ENCODE measurements around the gene TBCC.

Gene TBCC, protein sequence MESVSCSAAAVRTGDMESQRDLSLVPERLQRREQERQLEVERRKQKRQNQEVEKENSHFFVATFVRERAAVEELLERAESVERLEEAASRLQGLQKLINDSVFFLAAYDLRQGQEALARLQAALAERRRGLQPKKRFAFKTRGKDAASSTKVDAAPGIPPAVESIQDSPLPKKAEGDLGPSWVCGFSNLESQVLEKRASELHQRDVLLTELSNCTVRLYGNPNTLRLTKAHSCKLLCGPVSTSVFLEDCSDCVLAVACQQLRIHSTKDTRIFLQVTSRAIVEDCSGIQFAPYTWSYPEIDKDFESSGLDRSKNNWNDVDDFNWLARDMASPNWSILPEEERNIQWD

DNA sequence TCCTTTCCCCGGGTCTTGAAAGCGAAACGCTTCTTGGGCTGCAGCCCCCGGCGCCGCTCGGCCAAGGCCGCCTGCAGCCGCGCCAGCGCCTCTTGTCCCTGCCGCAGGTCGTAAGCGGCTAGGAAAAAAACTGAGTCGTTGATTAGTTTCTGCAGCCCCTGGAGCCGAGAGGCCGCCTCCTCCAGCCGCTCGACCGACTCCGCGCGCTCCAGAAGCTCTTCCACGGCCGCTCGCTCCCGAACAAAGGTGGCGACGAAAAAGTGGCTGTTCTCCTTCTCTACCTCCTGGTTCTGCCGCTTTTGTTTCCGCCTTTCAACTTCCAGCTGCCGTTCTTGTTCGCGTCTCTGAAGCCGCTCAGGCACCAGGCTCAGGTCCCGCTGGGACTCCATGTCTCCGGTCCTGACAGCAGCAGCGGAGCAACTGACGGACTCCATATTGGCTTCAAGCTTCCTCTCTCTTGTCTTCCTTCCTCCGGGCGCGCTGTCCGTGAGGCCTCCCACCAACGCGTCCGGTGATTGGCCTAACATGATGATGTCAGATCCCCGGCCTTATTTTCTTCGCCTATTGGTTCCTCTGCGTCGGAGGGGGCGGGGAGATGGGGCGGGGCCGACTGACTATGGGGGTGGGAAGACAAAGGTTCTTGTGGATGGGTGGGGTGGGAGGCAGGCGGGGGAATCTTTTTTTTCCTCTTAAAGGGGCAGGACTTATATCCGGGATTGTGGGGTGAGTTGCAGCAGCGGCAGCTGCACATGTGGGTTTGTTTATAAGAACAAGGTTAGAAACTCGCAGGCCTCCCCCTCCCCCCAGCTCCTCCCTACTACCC, at the start of gene TBCC:
Gene TBCC, minus strand, starts transcription at position 464 of the 823 bp plus-strand sequence. Its CDS starts 30 bp downstream, at position 434.
- Mint-ChIP-seq H3K27ac (peak within 1 kb of the TSS; percentile 100), H3K4me3 (peak within 1 kb of the TSS; percentile 99), H3K4me1 (ENCODE audit: low read depth) (peaks cover 31% of the 10 kb centered on the region), H3K36me3 (peaks cover 6% of the 10 kb centered on the region), H3K27me3 (no peaks in the 10 kb centered on the region), H3K9me3 (ENCODE audit: low read depth) (peaks cover 7% of the 10 kb centered on the region)

DNA sequence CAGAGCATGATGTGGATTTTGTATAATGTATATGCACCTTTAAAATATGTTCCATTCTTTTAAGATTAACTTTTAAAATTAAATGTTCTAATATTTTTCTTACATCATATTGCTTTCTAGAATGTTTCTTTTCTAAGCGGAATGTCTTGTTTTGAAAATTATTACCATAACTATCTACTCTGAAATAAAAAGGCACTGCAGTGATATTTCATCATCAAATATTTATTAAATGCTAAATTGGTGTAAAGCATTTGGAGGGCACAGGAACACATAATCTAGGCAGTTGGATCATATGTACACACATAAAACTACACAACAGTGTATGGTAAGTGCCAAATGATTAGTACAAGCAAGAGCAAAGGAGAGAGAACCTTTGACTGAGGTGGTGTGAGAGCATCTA, 49.7 kb upstream of the TBCC start:
- peaks cover 20% of the 10 kb centered on the region for H3K4me1 Mint-ChIP-seq (ENCODE audit: low read depth)
- H3K27ac Mint-ChIP-seq = no peak overlapping the region
- no peak overlapping the region for H3K4me3 Mint-ChIP-seq

DNA sequence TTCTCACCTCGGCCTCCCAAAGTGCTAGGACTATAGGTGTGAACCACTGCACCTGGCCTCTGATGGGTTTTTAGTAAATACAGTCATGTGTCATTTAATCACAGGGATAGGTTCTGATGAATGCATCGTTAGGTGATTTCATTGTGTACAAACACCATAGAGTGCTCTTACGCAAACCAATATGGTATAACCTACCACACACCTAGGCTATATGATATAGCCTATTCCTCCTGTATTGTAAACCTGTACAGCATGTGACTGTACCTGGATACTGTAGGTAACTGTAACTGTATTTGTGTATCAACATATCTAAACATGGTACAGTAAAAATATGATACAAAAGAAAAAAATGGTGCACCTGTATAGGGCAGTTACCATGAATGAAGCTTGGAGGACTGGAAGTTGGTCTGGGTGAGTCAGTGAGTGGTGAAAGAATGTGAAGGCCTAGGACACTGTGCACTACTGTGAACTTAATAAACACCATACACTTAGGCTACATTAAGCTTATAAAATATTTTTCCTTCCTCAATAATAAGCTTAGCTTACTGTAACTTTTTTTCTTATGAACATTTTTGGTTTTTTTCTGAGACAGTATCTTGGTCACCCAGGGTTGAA, 45.9 kb upstream of the TBCC start:
- Mint-ChIP-seq H3K4me3 (no peak overlapping the region), H3K27ac (peak overlapping the region; percentile 77), H3K4me1 (ENCODE audit: low read depth) (peaks cover 38% of the 10 kb centered on the region), H3K36me3 (peaks cover 9% of the 10 kb centered on the region), H3K9me3 (ENCODE audit: low read depth) (no peaks in the 10 kb centered on the region), H3K27me3 (no peaks in the 10 kb centered on the region)

More for the DNA sequence above, 49.7 kb upstream of the TBCC start:
- no peaks in the 10 kb centered on the region for H3K9me3 Mint-ChIP-seq (ENCODE audit: low read depth)
- H3K27me3 Mint-ChIP-seq = no peaks in the 10 kb centered on the region
- H3K36me3 Mint-ChIP-seq = no peaks in the 10 kb centered on the region

DNA sequence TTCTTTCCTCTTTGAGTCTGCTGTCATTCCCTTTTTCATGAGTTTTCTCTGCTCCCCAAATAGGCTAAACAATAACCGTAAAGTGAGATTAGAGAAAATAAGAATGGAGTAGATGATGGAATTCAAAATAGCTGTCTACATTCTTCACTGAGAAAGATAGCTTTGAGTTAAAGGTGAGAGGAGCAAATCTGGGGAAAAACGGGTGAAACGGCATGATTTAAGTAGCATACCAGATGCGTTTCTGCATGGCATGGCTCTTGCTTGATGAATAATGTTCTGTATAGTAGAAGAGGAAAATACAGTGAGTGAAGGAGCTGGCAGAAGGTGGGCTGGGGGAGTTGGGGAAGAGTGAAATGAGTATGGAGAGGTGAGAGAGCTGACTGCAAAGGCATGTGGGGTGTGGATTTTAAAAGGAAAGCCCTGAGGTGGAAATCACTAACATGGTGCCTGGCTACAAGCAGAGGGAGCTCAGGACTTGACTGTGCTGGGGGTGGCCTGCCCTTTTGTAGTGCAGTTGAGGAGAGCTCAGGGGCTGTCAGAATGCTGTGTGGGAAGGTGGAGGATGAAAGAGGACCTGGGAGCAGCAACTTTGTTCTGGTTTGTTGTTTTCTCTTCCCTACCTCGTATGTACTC, 44.8 kb upstream of the TBCC start:
- Mint-ChIP-seq H3K36me3 (peaks cover 9% of the 10 kb centered on the region), H3K4me1 (ENCODE audit: low read depth) (peaks cover 29% of the 10 kb centered on the region), H3K27ac (peak overlapping the region; percentile 88), H3K27me3 (no peaks in the 10 kb centered on the region), H3K9me3 (ENCODE audit: low read depth) (no peaks in the 10 kb centered on the region), H3K4me3 (peak overlapping the region; percentile 12)

DNA sequence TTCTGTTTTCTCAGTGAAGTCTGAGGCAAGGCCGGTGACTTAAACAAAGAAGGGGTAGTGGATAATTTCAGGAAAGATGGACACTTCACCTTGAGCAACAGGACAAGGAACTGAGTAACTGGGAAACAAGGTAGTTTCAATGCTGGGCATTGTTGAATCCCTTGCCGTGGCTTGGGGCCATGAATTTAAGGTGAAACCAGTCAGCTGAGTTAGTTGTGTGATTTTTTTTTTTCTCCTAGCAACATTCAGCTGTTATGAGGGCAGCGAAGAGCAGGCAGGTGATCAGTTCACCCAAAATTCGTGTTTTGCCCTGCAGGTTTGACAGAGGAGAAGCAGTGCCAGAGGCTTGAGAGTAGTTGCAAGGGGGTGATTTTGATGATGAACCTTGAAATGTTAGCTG, 42.8 kb upstream of the TBCC start:
- peak overlapping the region; percentile 81 for H3K27ac Mint-ChIP-seq
- no peaks in the 10 kb centered on the region for H3K27me3 Mint-ChIP-seq
- H3K9me3 Mint-ChIP-seq (ENCODE audit: low read depth) = no peaks in the 10 kb centered on the region
- peaks cover 9% of the 10 kb centered on the region for H3K36me3 Mint-ChIP-seq
- peak overlapping the region; percentile 69 for H3K4me3 Mint-ChIP-seq
- peaks cover 28% of the 10 kb centered on the region for H3K4me1 Mint-ChIP-seq (ENCODE audit: low read depth)

DNA sequence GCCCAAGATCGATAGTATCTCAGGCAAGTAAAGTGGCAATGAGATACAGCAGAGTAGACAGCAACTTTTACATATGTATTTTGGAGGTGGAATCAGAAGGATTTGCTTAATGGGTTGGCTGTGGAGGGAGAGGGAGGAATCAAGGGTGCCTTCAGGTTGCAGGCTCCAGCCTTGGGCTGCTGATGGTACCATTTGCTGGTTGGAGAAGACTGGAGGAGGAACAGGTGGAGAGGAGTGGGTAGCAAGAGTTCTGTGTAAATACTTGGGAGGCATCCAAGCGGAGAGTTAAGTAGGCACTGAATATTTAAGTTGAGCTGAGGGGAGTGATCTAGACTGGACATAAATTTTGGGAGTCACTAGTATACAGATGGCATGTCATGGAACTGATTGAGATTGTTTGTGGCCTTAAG, 41.2 kb upstream of the TBCC start:
- Mint-ChIP-seq H3K4me3 (no peak overlapping the region), H3K4me1 (ENCODE audit: low read depth) (peaks cover 28% of the 10 kb centered on the region), H3K27ac (no peak overlapping the region), H3K27me3 (no peaks in the 10 kb centered on the region), H3K36me3 (peaks cover 9% of the 10 kb centered on the region), H3K9me3 (ENCODE audit: low read depth) (no peaks in the 10 kb centered on the region)

DNA sequence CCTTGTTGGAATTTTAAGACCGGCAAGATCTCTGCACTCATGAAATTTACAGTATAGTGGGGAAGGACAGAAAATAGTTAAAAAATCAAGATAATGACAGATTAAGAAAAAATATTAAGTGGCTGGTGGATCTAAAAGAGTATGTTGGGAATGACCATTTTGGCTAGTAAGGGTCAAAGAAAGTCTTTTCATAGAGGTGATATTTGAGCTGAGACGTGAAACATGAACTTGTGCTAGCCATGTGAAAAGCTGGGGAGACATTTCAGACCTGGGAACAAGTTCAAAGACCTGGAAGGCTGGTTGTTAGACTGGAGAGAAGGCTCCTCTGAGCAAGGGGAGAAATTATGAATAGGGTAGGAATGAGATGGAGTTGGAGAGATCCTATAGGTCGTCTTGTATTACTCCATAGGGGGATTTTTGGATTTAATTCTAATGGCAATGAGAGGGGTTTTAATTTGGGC, 40.7 kb upstream of the TBCC start:
- no peak overlapping the region for H3K27ac Mint-ChIP-seq
- peaks cover 9% of the 10 kb centered on the region for H3K36me3 Mint-ChIP-seq
- no peaks in the 10 kb centered on the region for H3K9me3 Mint-ChIP-seq (ENCODE audit: low read depth)
- no peak overlapping the region for H3K4me3 Mint-ChIP-seq
- peaks cover 28% of the 10 kb centered on the region for H3K4me1 Mint-ChIP-seq (ENCODE audit: low read depth)
- H3K27me3 Mint-ChIP-seq = no peaks in the 10 kb centered on the region

DNA sequence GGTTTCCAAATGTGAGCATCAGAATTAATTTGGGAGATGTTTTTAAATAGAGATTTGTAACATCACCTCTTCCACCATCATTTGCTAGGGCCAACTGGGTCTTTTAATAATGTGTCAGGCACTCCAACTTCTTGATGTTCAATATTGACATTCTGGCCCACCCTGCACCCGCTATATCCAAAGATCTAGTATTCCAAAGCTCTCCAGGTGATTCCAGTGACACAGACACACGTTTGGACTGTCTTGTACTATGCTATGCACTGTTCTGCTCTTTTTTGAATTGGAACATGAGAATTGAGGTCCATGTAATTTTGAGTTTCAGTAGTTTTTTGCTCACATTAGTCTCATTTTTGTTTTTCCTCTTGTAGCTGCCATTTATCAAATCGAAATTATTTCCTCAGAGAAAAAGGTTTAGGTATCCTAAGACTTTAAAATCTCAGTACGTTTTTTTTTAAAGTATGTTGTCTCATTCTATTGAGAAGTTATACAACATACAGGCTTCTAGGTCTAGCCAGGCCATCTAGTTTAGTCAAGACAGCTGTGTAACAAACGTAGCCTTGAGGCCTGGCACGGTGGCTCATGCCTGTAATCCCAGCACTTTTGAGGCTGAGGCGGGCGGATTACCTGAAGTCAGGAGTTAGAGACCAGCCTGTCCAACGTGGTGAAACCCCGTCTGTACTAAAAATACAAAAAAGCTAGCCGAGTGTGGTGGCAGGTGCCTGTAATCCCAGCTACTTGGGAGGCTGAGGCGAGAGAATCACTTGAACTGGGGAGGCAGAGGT, 39.0 kb upstream of the TBCC start:
- Mint-ChIP-seq H3K27ac (no peak overlapping the region), H3K4me1 (ENCODE audit: low read depth) (peaks cover 28% of the 10 kb centered on the region), H3K4me3 (no peak overlapping the region), H3K27me3 (no peaks in the 10 kb centered on the region), H3K9me3 (ENCODE audit: low read depth) (no peaks in the 10 kb centered on the region), H3K36me3 (peaks cover 7% of the 10 kb centered on the region)

DNA sequence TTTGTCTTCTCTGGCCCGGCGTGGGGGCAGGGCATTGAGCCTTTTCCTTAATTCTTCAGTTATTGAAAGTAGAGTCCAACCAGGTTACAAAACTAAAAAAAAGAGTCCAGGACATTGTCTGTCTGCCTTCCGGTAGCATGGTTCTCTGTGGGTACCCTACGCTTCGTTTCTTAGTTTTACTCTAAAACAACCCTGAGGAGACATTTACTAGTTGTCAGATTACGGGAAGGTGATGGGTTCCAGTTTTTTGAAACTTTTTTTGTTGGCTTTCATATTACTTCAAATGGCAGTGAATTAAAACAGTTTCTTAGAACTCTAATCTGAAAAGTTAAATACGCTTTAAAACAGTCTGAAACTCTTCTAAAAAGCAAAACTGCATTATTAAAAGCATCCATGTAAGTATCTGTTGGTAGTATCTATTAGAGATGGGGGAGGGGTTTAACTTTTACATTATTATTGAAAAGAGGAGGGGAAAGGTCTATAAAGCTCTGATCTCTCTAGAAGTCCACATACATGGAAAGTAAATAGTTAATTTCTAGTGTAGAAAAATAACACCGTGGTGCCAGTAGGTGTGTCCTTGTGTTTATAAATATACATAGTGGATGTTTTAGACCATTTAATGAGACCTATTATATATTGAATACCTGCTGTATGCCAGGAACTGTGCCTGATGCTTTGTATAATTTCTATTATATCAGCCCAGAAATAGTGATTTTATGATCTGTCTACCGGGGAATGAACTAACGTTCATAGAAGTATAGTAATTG, 38.2 kb upstream of the TBCC start:
- H3K4me1 Mint-ChIP-seq (ENCODE audit: low read depth) = peaks cover 25% of the 10 kb centered on the region
- no peaks in the 10 kb centered on the region for H3K27me3 Mint-ChIP-seq
- peaks cover 5% of the 10 kb centered on the region for H3K36me3 Mint-ChIP-seq
- H3K9me3 Mint-ChIP-seq (ENCODE audit: low read depth) = no peaks in the 10 kb centered on the region
- no peak overlapping the region for H3K27ac Mint-ChIP-seq
- H3K4me3 Mint-ChIP-seq = no peak overlapping the region

DNA sequence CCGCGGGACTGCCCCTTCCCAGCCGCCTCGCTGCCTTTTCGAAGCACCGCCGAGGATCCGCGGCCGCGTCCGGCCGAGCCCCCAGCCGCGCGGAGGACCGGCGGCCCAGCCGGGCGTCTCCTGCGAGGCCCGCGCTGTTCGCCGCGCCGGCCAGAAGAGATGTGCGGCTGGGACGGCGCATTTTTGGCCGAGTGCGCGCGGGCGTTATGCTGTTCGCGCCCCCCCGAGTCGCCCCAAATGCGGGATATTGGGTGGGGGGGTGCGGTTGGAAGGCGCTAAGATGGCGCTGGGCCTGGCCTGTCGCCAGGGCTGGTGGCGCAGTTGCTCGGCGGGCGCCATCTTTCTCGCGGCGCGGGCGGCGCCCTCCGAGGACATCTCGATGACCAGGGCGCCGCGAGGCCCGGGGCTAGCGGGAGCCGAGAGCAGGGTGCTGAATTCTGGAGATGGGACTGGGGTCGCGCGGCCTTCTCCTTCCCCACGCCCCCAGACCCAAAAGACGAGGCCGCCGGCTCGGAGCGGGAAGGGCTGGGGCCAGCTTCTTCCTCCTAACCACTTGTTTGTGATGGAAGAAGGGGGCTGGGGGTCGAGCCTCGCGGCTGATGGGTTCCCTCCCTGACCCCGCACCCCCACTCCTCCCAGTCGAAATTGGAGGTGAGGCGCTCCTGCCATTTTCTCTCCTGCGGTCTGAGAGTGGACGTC, 37.4 kb upstream of the TBCC start:
- Mint-ChIP-seq H3K27me3 (no peaks in the 10 kb centered on the region), H3K27ac (no peak overlapping the region), H3K9me3 (ENCODE audit: low read depth) (no peaks in the 10 kb centered on the region), H3K4me3 (no peak overlapping the region), H3K4me1 (ENCODE audit: low read depth) (peaks cover 21% of the 10 kb centered on the region), H3K36me3 (no peaks in the 10 kb centered on the region)

DNA sequence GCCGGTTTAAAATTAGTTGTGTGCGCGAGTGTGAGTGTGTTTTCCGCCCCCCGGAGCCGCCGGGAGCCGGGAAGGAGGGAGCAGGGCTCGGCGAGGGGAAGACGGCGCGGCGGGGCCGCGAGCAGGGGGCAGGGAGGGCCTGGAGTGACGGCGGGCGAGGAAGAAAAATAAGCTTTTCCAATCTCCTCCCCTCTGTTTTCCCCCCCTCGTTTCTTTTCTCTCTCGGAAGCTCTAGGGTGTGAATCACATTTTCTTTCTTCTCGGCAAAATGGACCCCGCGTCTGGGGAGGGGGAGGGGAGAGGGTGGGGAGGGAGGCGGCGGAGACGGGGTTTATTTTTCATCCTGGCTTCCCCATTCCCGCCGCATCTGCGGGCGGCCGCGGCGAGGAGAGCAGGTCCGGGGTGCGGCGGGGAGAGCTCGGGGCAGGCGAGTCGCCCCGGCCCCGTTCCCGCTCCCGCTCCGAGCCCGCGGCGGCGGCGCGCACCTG, 36.8 kb upstream of the TBCC start:
- Mint-ChIP-seq H3K9me3 (ENCODE audit: low read depth) (no peaks in the 10 kb centered on the region), H3K27me3 (no peaks in the 10 kb centered on the region), H3K36me3 (no peaks in the 10 kb centered on the region), H3K4me1 (ENCODE audit: low read depth) (peaks cover 23% of the 10 kb centered on the region), H3K4me3 (peak overlapping the region; percentile 98), H3K27ac (peak overlapping the region; percentile 99)

DNA sequence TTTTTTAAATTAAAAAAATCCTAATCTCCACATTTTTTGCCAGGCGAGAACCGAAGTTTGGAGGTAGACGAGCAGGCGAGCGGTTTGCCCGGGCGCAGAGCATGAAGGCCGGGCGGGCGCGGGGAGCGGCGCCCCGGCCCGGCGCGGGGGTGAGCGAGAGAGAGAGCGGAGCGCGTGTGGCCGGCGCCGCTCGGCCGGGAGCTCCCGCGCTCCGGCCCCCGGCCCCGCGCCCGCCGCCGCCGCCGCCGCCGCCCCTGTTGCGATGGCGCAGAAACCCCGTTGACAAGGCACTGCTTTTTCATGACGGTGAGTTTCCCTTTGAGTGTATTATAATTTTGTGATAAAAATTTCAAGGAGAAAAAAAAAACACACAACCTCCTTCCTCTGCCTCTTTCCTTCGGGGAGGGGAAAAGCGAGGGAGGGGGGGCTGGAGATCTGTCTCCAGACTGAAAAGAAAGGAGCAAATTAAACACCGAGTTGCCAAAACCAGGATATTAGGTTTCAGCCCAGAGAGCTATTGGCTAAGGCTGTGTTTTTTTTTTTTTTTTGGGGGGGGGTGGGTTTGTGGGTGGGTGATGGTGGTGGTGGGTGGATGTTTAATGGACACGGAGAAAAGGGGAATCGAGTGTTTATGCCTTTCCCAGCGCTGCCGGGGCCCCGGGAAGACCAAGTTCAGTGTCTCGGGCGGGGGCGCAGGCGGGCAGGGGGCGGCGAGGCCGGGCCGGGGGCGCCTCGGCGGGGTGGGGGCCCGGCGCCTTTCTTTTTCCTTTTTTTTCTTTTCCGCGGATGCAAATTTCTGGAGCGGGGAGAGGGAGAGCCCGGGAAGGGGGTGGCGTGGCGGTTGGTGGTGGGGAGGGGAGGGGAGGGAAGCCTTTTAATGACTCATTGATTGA, 36.1 kb upstream of the TBCC start, which contains the start of gene BICRAL:
Gene BICRAL, plus strand, starts transcription at position 257 of the 893 bp plus-strand sequence. CDS start 39,971 bp downstream, outside the sequence.
- Mint-ChIP-seq H3K9me3 (ENCODE audit: low read depth) (no peaks in the 10 kb centered on the region), H3K27ac (peak within 1 kb of the TSS; percentile 100), H3K4me1 (ENCODE audit: low read depth) (peaks cover 30% of the 10 kb centered on the region), H3K27me3 (no peaks in the 10 kb centered on the region), H3K36me3 (no peaks in the 10 kb centered on the region), H3K4me3 (peak within 1 kb of the TSS; percentile 98)

Data from activated naive CD8-positive, alpha-beta T cell (primary cell).